ENCODE data around the gene FRMD6. TPM values are rescaled to one million over a fixed set of nuclear protein-coding genes. Genes with fewer than 3 reads are reported as not detected.

FRMD6 gene
- total and polyA plus RNA-seq, 9 of the 15 experiments (the other 6 are each of a cell fraction or from before 2014, with no cell fraction given): 0.11 to 0.92 (median 0.53) TPM

GRCh38 chr14:51612449-51612848 is 39.3 kb upstream of the FRMD6 start:
- DNase-seq (ENCODE audit: extremely low read depth in 1 of 4, low spot score in 3 of 4): no peak
- ATAC-seq: no peak
- H3K79me2 ChIP-seq (ENCODE audit: control insufficient read depth, insufficient read depth, low read length): no peaks in the 10 kb centered on the region
- H3K36me3 ChIP-seq (ENCODE audit: control insufficient read depth, insufficient read depth, low read length): no peaks in the 10 kb centered on the region
- 0% methylated on average over 1 of the region's 1 CpG for WGBS (ENCODE audit: insufficient coverage, low coverage, missing lambda C conversion rate)
- no peak overlapping the region for H3K27ac ChIP-seq (ENCODE audit: extremely low read depth, low read depth, low read length)
- POLR2A ChIA-PET: no interaction called here
- CTCF ChIA-PET (ENCODE audit: low intra/inter-chr PET ratio): no interaction called here
- no peak overlapping the region for H3K9ac ChIP-seq (ENCODE audit: insufficient read depth in 1 of 2, low read depth in 2 of 2, low read length in 2 of 2)
- intact Hi-C loops (cut with micrococcal nuclease) (no loop called here), in situ Hi-C loops (cut with MboI) (no loop called here)
- no peak overlapping the region for H2AFZ ChIP-seq (ENCODE audit: low read depth, low read length)
- TF ChIP-seq HDAC3 (IDR thresholded peaks at IDR 0.05; ENCODE audit: borderline replicate concordance, partially characterized antibody) (no peak), CAMTA2 (CRISPR knock-in tag; conservative IDR thresholded peaks at IDR 0.05) (no peak), RFX1 (IDR thresholded peaks at IDR 0.05) (no peak), NCOA6 (IDR thresholded peaks at IDR 0.05) (no peak), ZNF143 (CRISPR knock-in tag; IDR thresholded peaks at IDR 0.05) (no peak), ZNF384 (IDR thresholded peaks at IDR 0.05; ENCODE audit: low read depth, low read length) (no peak), ELF4 (CRISPR knock-in tag; IDR thresholded peaks at IDR 0.05) (no peak), ATF4 (CRISPR knock-in tag; IDR thresholded peaks at IDR 0.05) (no peak), ARNT (IDR thresholded peaks at IDR 0.05) (no peak), ZNF740 (CRISPR knock-in tag; IDR thresholded peaks at IDR 0.05) (no peak), ZNF740 (tag; IDR thresholded peaks at IDR 0.05) (no peak), ARHGAP35 (IDR thresholded peaks at IDR 0.05; ENCODE audit: partially characterized antibody) (no peak), SP2 (IDR thresholded peaks at IDR 0.05; ENCODE audit: extremely low read depth, low read depth, low read length, poor library complexity, severe bottlenecking) (no peak)
- peaks cover 0 to 2% of the 10 kb centered on the region in 2 experiments; a peak in 1 of 5 replicates for H3K4me1 ChIP-seq (replicated peaks in 1 of 2; ENCODE audit: control insufficient read depth in 2 of 2, insufficient read depth in 2 of 2, low read length in 2 of 2)
- no peaks in the 10 kb centered on the region for H3K27me3 ChIP-seq (ENCODE audit: control insufficient read depth in 2 of 2, insufficient read depth in 2 of 2, low read length in 2 of 2)
- no peak overlapping the region for H3K4me3 ChIP-seq
- H4K20me1 ChIP-seq (replicated peaks; ENCODE audit: control insufficient read depth, insufficient read depth, low read length): no peaks in the 10 kb centered on the region
- H3K9me1 ChIP-seq (ENCODE audit: control insufficient read depth, insufficient read depth, low read length): no peaks in the 10 kb centered on the region
- FAIRE-seq: no peak
- BruUV-seq (replicated peaks): no TSS peak
- no peaks in the 10 kb centered on the region for H3K9me3 ChIP-seq (replicated peaks; ENCODE audit: control insufficient read depth, insufficient read depth, low read depth, low read length)
- H3K4me2 ChIP-seq (ENCODE audit: insufficient read depth, low read length): no peak overlapping the region
